Measurements from ENCODE around the gene VSIG8.

Gene VSIG8

GRCh38 chr1:159892944-159893343 is 30.5 kb upstream of the VSIG8 start:
- Mint-ChIP-seq H3K36me3 (ENCODE audit: low read depth) (no peaks in the 10 kb centered on the region), H3K4me3 (no peak overlapping the region), H3K4me1 (ENCODE audit: low read depth) (peaks cover 25% of the 10 kb centered on the region), H3K9me3 (no peaks in the 10 kb centered on the region), H3K27me3 (no peaks in the 10 kb centered on the region), H3K27ac (no peak overlapping the region)

GRCh38 chr1:159891275-159892157 is 29.1 kb upstream of the VSIG8 start:
- Mint-ChIP-seq H3K27ac (peak overlapping the region; percentile 27), H3K9me3 (no peaks in the 10 kb centered on the region), H3K27me3 (no peaks in the 10 kb centered on the region), H3K4me3 (no peak overlapping the region), H3K4me1 (ENCODE audit: low read depth) (peaks cover 25% of the 10 kb centered on the region), H3K36me3 (ENCODE audit: low read depth) (no peaks in the 10 kb centered on the region)

- no peaks in the 10 kb centered on the region for H3K36me3 Mint-ChIP-seq (ENCODE audit: low read depth)
- peaks cover 20% of the 10 kb centered on the region for H3K4me1 Mint-ChIP-seq (ENCODE audit: low read depth)
- H3K27me3 Mint-ChIP-seq: no peaks in the 10 kb centered on the region
- no peak overlapping the region for H3K4me3 Mint-ChIP-seq
- H3K27ac Mint-ChIP-seq: peak overlapping the region; percentile 23
- no peaks in the 10 kb centered on the region for H3K9me3 Mint-ChIP-seq
Observed at GRCh38 chr1:159890390-159890789, 27.9 kb upstream of the VSIG8 start.

- Mint-ChIP-seq H3K4me3 (no peak overlapping the region), H3K9me3 (no peaks in the 10 kb centered on the region), H3K4me1 (ENCODE audit: low read depth) (peaks cover 20% of the 10 kb centered on the region), H3K36me3 (ENCODE audit: low read depth) (no peaks in the 10 kb centered on the region), H3K27me3 (no peaks in the 10 kb centered on the region), H3K27ac (peak overlapping the region; percentile 23)
Observed at GRCh38 chr1:159889821-159890252, 27.4 kb upstream of the VSIG8 start.

- no peaks in the 10 kb centered on the region for H3K9me3 Mint-ChIP-seq
- no peak overlapping the region for H3K4me3 Mint-ChIP-seq
- peaks cover 20% of the 10 kb centered on the region for H3K4me1 Mint-ChIP-seq (ENCODE audit: low read depth)
- no peak overlapping the region for H3K27ac Mint-ChIP-seq
- no peaks in the 10 kb centered on the region for H3K36me3 Mint-ChIP-seq (ENCODE audit: low read depth)
- no peaks in the 10 kb centered on the region for H3K27me3 Mint-ChIP-seq
Observed at GRCh38 chr1:159889202-159889601, 26.7 kb upstream of the VSIG8 start.

GRCh38 chr1:159884296-159884695 is 21.8 kb upstream of the VSIG8 start:
- no peak overlapping the region for H3K27ac Mint-ChIP-seq
- no peaks in the 10 kb centered on the region for H3K9me3 Mint-ChIP-seq
- H3K4me1 Mint-ChIP-seq (ENCODE audit: low read depth): peaks cover 3% of the 10 kb centered on the region
- no peak overlapping the region for H3K4me3 Mint-ChIP-seq
- no peaks in the 10 kb centered on the region for H3K36me3 Mint-ChIP-seq (ENCODE audit: low read depth)
- no peaks in the 10 kb centered on the region for H3K27me3 Mint-ChIP-seq

GRCh38 chr1:159883134-159883533 is 20.7 kb upstream of the VSIG8 start:
- H3K27ac Mint-ChIP-seq: no peak overlapping the region
- no peaks in the 10 kb centered on the region for H3K9me3 Mint-ChIP-seq
- H3K36me3 Mint-ChIP-seq (ENCODE audit: low read depth): no peaks in the 10 kb centered on the region
- H3K4me1 Mint-ChIP-seq (ENCODE audit: low read depth): no peaks in the 10 kb centered on the region
- H3K27me3 Mint-ChIP-seq: no peaks in the 10 kb centered on the region
- H3K4me3 Mint-ChIP-seq: no peak overlapping the region

GRCh38 chr1:159882527-159882862 is 20.0 kb upstream of the VSIG8 start:
- Mint-ChIP-seq H3K4me1 (ENCODE audit: low read depth) (no peaks in the 10 kb centered on the region), H3K36me3 (ENCODE audit: low read depth) (no peaks in the 10 kb centered on the region), H3K27me3 (no peaks in the 10 kb centered on the region), H3K9me3 (no peaks in the 10 kb centered on the region), H3K27ac (no peak overlapping the region), H3K4me3 (no peak overlapping the region)

GRCh38 chr1:159881622-159882526 is 19.4 kb upstream of the VSIG8 start:
- Mint-ChIP-seq H3K27me3 (no peaks in the 10 kb centered on the region), H3K36me3 (ENCODE audit: low read depth) (no peaks in the 10 kb centered on the region), H3K4me3 (no peak overlapping the region), H3K27ac (no peak overlapping the region), H3K9me3 (no peaks in the 10 kb centered on the region), H3K4me1 (ENCODE audit: low read depth) (no peaks in the 10 kb centered on the region)

- no peaks in the 10 kb centered on the region for H3K27me3 Mint-ChIP-seq
- no peaks in the 10 kb centered on the region for H3K9me3 Mint-ChIP-seq
Observed at GRCh38 chr1:159880430-159880829, 18.0 kb upstream of the VSIG8 start.

GRCh38 chr1:159879977-159880376 is 17.5 kb upstream of the VSIG8 start:
- H3K4me1 Mint-ChIP-seq (ENCODE audit: low read depth): no peaks in the 10 kb centered on the region
- no peaks in the 10 kb centered on the region for H3K36me3 Mint-ChIP-seq (ENCODE audit: low read depth)
- no peak overlapping the region for H3K4me3 Mint-ChIP-seq
- H3K27ac Mint-ChIP-seq: no peak overlapping the region
- no peaks in the 10 kb centered on the region for H3K27me3 Mint-ChIP-seq
- H3K9me3 Mint-ChIP-seq: no peaks in the 10 kb centered on the region

More at GRCh38 chr1:159880430-159880829, 18.0 kb upstream of the VSIG8 start:
- H3K4me3 Mint-ChIP-seq: no peak overlapping the region
- no peaks in the 10 kb centered on the region for H3K4me1 Mint-ChIP-seq (ENCODE audit: low read depth)
- H3K27ac Mint-ChIP-seq: no peak overlapping the region
- no peaks in the 10 kb centered on the region for H3K36me3 Mint-ChIP-seq (ENCODE audit: low read depth)

- no peak overlapping the region for H3K4me3 Mint-ChIP-seq
- H3K36me3 Mint-ChIP-seq (ENCODE audit: low read depth): no peaks in the 10 kb centered on the region
- no peak overlapping the region for H3K27ac Mint-ChIP-seq
- H3K9me3 Mint-ChIP-seq: no peaks in the 10 kb centered on the region
- H3K27me3 Mint-ChIP-seq: peaks cover 3% of the 10 kb centered on the region
- H3K4me1 Mint-ChIP-seq (ENCODE audit: low read depth): no peaks in the 10 kb centered on the region
Observed at GRCh38 chr1:159879136-159879535, 16.7 kb upstream of the VSIG8 start.

- no peak overlapping the region for H3K4me3 Mint-ChIP-seq
- H3K36me3 Mint-ChIP-seq (ENCODE audit: low read depth): no peaks in the 10 kb centered on the region
- no peak overlapping the region for H3K27ac Mint-ChIP-seq
- H3K9me3 Mint-ChIP-seq: no peaks in the 10 kb centered on the region
- no peaks in the 10 kb centered on the region for H3K4me1 Mint-ChIP-seq (ENCODE audit: low read depth)
- peaks cover 3% of the 10 kb centered on the region for H3K27me3 Mint-ChIP-seq
Observed at GRCh38 chr1:159877695-159878444, 15.4 kb upstream of the VSIG8 start.

- no peaks in the 10 kb centered on the region for H3K9me3 Mint-ChIP-seq
Observed at GRCh38 chr1:159873530-159874143, 11.2 kb upstream of the VSIG8 start.

More at GRCh38 chr1:159873530-159874143, 11.2 kb upstream of the VSIG8 start:
- peaks cover 5% of the 10 kb centered on the region for H3K4me1 Mint-ChIP-seq (ENCODE audit: low read depth)
- H3K36me3 Mint-ChIP-seq (ENCODE audit: low read depth): no peaks in the 10 kb centered on the region
- H3K27ac Mint-ChIP-seq: no peak overlapping the region
- peaks cover 3% of the 10 kb centered on the region for H3K27me3 Mint-ChIP-seq
- no peak overlapping the region for H3K4me3 Mint-ChIP-seq

Measured in stimulated activated naive CD8-positive, alpha-beta T cell treated with anti-CD3 and anti-CD28 coated beads, Interleukin-15, Interleukin-2, amounts not matched to agents 100 ng/mL and 50 ng/mL, for 24 hours (primary cell).